ENCODE data around the gene KCNJ13. TPM values are rescaled to one million over a fixed set of nuclear protein-coding genes. Genes with fewer than 3 reads are reported as not detected.

Gene KCNJ13
- not detected in 2 replicates for polyA plus RNA-seq (2014; cell fraction: cytosol; rRNA removed)
- not detected in 2 replicates for polyA plus RNA-seq (2014; cell fraction: nucleus; rRNA removed)

DNA sequence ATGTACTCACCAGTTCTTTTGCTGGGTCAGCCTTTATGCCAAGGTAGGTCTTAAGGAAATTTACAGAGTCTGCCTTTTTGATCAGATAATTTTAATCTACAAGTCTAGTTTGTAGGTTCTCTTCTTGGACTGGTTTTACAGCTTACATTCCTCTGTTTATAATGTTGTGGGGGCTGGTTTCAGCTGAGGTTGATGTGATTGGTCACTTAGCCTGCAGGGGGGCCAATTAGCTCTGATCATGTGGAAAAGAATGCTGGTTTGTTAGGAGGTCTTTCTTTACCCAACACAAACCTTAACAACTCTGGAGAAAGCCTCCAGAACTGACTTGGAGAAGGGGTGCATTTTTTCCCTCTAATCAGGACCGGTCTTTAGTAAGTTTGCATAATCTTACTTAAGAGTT, at the start of gene KCNJ13:
TSS of gene KCNJ13 (minus strand) at position 131 of the 400 bp plus-strand sequence. CDS start 5,203 bp downstream, outside the sequence.
- DNase-seq (ENCODE audit: low spot score) = no peak

DNA sequence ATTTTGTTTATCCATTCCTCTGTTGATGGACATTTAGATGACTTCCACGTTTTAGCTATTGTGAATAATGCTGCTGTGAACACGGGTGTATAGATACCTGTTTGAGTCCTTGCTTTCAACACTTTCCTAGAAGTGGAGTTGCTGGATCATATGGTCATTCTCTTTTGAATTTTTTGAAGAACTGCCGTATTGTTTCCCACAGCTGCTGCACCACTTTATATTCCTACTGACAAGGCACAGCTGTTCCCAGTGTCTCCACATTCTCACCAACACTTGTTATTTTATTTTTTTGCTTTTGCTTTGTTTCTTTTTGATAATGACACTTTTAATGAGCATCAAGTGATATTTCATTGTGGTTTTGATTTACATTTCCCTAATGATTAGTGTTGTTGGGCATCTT, 41.4 kb upstream of the KCNJ13 start:
- DNase-seq (ENCODE audit: low spot score) = no peak

DNA sequence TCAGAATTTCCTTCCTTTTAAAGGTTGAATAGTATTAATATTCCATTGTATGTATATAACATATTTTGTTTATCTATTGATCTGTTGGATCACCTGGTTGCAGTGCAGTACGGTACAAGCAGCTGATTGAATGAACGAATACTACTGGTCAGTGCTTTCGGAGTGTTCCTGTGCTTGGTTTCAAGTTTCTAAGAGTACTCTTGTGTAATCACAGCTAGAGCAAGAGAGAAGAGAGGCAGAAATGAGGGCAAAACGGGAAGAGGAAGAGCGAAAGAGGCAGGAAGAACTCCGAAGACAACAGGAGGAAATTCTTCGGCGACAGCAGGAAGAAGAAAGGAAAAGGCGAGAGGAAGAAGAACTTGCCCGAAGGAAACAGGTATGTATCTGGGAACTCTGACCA, 40.3 kb upstream of the KCNJ13 start:
- no peak for DNase-seq (ENCODE audit: low spot score)

GRCh38 chr2:232815569-232815968, 39.2 kb upstream of the KCNJ13 start:
- DNase-seq (ENCODE audit: low spot score) = no peak

DNA sequence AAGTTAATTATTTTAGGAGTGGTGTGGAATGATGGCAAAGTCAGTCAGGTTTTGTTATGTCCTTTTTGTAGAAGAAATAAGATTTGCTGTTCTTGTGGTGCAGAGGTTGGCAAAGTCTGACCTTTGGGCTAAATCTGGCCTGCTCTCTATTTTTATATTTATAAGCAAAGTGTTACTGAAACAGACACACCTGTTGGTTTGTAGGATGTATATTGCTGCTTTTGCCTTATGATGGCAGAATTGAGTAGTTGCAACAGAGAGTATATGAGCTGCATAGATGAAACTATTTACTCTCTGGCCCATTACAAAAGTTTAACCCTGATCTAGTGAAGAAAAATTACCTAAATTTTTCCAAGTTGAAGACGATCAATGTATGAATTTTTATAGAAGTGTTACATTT, 34.1 kb upstream of the KCNJ13 start:
- no peak for DNase-seq (ENCODE audit: low spot score)

GRCh38 chr2:232809349-232810124, 33.2 kb upstream of the KCNJ13 start:
- DNase-seq (ENCODE audit: low spot score) = no peak

GRCh38 chr2:232802091-232802490, 25.7 kb upstream of the KCNJ13 start:
- DNase-seq (ENCODE audit: low spot score) = no peak

DNA sequence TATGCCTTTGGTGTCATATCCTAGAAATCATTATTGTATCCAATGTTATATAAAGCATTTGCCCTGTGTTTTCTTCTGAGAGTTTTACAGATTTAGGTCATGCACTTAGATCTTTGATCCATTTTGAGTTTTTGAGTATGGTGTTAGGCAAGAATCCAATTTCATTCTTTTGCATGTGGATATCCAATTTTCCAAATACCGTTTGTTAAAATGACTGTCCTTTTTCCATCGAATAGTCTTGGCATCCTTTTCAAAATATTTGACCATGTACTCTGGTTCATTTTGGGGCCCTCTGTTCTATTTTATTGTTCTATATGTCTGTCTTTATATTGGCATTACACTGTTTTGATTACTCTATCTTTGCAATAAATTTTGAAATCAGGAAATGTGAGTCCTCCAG, 23.8 kb upstream of the KCNJ13 start:
- DNase-seq (ENCODE audit: low spot score) = no peak

GRCh38 chr2:232798187-232798586, 21.8 kb upstream of the KCNJ13 start:
- no peak for DNase-seq (ENCODE audit: low spot score)

- DNase-seq (ENCODE audit: low spot score) = no peak
Measured at GRCh38 chr2:232795920-232796319, 19.6 kb upstream of the KCNJ13 start.

- DNase-seq (ENCODE audit: low spot score) = no peak
Measured at GRCh38 chr2:232794981-232795380, 18.6 kb upstream of the KCNJ13 start.

- no peak for DNase-seq (ENCODE audit: low spot score)
Measured at GRCh38 chr2:232793271-232793670, 16.9 kb upstream of the KCNJ13 start.

DNA sequence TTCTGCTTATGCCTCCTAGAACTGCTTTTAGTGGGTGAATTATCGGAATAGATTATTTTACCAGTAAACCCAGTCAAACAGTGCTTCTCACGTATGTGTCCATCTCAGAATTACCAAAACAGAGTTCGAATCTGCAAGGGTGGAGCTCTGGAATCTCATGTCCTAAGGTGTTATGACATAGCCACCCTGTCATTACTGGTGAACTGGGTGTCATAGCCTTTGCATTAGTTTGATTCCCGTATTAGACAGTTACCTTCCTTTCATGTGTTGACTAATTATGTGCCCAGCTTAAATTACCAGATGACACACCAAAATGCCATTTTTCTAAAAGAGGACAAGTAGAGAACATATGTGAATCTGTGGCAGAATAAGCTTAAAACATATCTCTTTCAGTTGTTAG, 15.2 kb upstream of the KCNJ13 start:
- no peak for DNase-seq (ENCODE audit: low spot score)

- no peak for DNase-seq (ENCODE audit: low spot score)
Measured at GRCh38 chr2:232789082-232789481, 12.7 kb upstream of the KCNJ13 start.

GRCh38 chr2:232787806-232788205, 11.4 kb upstream of the KCNJ13 start:
- no peak for DNase-seq (ENCODE audit: low spot score)

GRCh38 chr2:232783278-232783677, 6.9 kb upstream of the KCNJ13 start:
- DNase-seq (ENCODE audit: low spot score) = no peak

DNA sequence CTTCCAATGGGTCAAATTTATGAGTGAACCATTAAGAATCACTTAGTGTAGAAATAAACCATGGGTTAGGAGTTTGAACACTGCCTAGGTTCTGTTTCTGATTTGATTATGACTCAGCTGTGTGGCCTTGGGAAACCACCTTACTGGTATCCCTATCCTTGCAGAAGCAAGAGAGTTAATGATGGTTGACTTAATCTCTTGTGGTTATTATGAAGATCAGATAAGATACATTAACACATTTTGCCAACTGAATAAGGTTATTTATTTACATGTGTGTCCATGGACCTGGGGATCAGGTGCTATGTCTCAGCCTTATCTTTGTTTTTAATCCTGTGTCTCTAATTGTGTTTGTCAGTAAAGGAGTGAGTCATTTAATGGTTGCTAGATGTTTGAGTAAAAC, 5.4 kb upstream of the KCNJ13 start:
- peak; percentile 2 for DNase-seq (ENCODE audit: low spot score)

- DNase-seq (ENCODE audit: low spot score) = no peak
Measured at GRCh38 chr2:232779934-232780333, 3.6 kb upstream of the KCNJ13 start.

DNA sequence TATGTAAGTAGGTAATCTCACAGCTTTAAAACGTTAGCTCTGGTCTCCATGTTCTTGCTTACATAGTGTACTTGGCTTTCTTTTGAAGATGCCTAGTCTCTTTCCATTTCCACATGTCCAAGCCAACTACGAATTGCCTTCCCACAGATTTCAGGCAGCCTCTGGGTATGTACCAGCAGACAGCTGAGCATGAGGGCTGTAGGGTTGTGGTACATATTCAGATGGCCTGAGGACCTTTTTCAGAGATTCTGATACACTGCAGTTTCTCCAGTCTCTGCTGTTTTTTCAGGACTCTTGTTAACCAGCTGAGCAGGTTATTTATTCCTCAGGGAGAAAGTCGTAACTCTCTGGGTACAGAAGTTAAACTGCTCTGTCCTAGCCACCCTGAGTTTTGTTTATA, 3.1 kb upstream of the KCNJ13 start:
- DNase-seq (ENCODE audit: low spot score) = no peak

DNA sequence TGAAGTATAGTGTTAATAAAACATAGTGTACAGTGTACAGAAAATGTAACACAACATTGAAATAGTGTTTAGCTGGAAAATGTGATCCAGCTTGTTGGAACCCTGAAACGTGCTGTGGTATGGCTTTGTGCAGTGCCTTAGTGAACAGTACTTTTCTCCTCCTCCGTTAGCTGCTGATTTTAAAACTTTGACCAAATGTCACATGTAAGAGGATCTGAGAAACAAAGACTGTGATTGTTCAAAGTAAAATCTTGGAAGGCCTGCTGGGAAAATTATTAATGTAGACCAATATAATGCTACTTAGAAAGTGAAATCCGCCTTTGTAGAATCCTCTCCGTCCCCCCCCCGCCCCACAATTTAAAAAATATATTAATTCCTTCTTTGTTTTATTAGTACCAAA, 911 bp upstream of the KCNJ13 start:
- no peak for DNase-seq (ENCODE audit: low spot score)

DNA sequence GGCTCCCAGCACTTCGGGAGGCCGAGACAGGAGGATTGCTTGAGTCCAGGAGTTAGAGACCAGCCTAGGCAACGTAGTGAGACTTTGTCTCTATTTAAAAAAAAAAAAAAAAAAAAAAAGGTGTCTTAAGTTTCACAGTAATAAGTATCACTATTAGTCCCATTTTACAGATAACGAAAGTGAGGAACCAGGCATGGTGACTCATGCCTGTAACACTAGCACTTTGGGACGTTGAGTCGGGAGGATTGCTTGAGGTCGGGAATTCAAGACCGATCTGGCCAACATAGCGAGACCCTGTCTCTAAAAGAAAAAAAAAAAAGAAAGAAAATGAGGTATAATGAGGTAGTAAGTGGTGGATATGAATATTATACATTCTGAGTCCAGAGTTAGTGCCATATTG, 2.5 kb downstream of the KCNJ13 start:
- no peak for DNase-seq (ENCODE audit: low spot score)

GRCh38 chr2:232772531-232772930, 3.8 kb downstream of the KCNJ13 start:
- DNase-seq (ENCODE audit: low spot score) = no peak

GRCh38 chr2:232771870-232772269, 4.5 kb downstream of the KCNJ13 start:
- no peak for DNase-seq (ENCODE audit: low spot score)

DNA sequence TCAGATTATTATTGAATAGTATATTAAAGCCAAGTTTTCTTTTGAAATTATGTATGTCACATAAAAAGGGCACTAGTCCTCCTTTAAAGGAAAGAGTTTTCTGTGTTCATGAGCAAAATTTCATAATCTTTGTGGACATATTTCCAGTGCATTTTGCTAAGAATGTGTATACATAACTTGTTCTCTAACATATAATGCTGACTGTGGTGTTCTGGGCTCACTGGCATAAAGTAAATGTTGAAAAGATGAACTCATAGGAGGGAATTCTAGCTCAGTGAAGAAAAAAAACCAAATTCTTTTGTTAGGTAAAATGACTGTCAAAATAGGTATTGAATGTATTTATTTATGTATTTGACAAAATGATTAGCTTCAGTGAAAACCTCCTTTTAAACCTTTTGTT, 6.2 kb downstream of the KCNJ13 start:
- no peak for DNase-seq (ENCODE audit: low spot score)
